ENCODE results near the gene COL10A1.

COL10A1 gene

DNA sequence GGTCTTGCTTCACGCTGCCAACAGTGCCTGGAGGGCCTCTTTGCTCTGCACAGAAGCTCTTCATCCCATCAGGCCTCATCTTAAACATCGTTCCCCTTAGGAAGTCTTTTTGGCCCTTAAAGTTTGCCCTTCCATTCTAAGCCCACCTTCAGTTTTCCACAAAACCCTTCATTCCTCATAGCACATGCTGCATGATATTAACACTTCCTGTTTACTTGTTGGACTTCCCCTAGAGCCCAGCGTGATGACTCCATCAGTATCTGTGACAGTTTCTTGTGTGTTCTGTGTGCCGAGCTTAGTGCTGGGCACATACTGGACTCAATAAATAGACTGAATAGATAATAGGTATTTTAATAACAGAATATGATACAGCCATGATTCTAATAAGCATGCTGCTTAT is 23.1 kb downstream of the COL10A1 start:
- CTCF ChIA-PET: interaction anchor here (0.6 to 3.8 kb wide), 5 partner anchors 9 to 468 kb away, joined by 3 to 37 read pairs (median 4); partner anchors contain the start of gene RWDD1
- TF ChIP-seq ZSCAN23 (tag by site-specific recombination; IDR thresholded peaks at IDR 0.05) (no peak), SCRT2 (tag by site-specific recombination; IDR thresholded peaks at IDR 0.05) (peak; percentile 52; the same call in 1 of the 2 replicates)

GRCh38 chr6:116101790-116102189 is 24.1 kb downstream of the COL10A1 start:
- no peaks in the 10 kb centered on the region for H3K9me3 ChIP-seq (ENCODE audit: control insufficient read depth, insufficient read depth, low read depth, low read length)
- no peak overlapping the region; the same call in 1 of the 2 replicates for H3K27ac ChIP-seq (ENCODE audit: extremely low read depth, low read depth, low read length)
- POLR2A ChIA-PET: interaction anchor here (1.7 to 1.9 kb wide), 2 partner anchors 10 to 93 kb away, joined by 6 to 10 read pairs; no protein-coding TSS in a partner anchor
- H3K36me3 ChIP-seq (ENCODE audit: control insufficient read depth in 2 of 2, insufficient read depth in 1 of 2, low read length in 2 of 2): peaks cover 2 to 9% of the 10 kb centered on the region in 2 experiments; a peak in 1 of 3 replicates
- TF ChIP-seq, protein P1, sequence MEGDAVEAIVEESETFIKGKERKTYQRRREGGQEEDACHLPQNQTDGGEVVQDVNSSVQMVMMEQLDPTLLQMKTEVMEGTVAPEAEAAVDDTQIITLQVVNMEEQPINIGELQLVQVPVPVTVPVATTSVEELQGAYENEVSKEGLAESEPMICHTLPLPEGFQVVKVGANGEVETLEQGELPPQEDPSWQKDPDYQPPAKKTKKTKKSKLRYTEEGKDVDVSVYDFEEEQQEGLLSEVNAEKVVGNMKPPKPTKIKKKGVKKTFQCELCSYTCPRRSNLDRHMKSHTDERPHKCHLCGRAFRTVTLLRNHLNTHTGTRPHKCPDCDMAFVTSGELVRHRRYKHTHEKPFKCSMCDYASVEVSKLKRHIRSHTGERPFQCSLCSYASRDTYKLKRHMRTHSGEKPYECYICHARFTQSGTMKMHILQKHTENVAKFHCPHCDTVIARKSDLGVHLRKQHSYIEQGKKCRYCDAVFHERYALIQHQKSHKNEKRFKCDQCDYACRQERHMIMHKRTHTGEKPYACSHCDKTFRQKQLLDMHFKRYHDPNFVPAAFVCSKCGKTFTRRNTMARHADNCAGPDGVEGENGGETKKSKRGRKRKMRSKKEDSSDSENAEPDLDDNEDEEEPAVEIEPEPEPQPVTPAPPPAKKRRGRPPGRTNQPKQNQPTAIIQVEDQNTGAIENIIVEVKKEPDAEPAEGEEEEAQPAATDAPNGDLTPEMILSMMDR (tag by site-specific recombination; IDR thresholded peaks at IDR 0.05): no peak
- TF ChIP-seq ZNF513 (tag by site-specific recombination; IDR thresholded peaks at IDR 0.05) (no peak), ZIC2 (tag by site-specific recombination; IDR thresholded peaks at IDR 0.05) (no peak), MZF1 (tag by site-specific recombination; IDR thresholded peaks at IDR 0.05; ENCODE audit: borderline replicate concordance) (no peak), ZNF114 (tag by site-specific recombination; IDR thresholded peaks at IDR 0.05) (no peak), ZNF19 (tag by site-specific recombination; IDR thresholded peaks at IDR 0.05; ENCODE audit: low read depth) (no peak), KLF16 (tag by site-specific recombination; IDR thresholded peaks at IDR 0.05) (no peak), ZBTB44 (tag by site-specific recombination; IDR thresholded peaks at IDR 0.05) (no peak), ZSCAN18 (tag by site-specific recombination; IDR thresholded peaks at IDR 0.05) (no peak), ZNF138 (tag by site-specific recombination; IDR thresholded peaks at IDR 0.05; ENCODE audit: borderline replicate concordance) (no peak), ZFP37 (tag by site-specific recombination; IDR thresholded peaks at IDR 0.05) (no peak), ZNF571 (tag by site-specific recombination; IDR thresholded peaks at IDR 0.05) (no peak), ZNF555 (tag by site-specific recombination; conservative IDR thresholded peaks at IDR 0.05) (no peak)
- peaks cover 3% of the 10 kb centered on the region; the same call in 1 of the 2 replicates for H3K4me1 ChIP-seq (ENCODE audit: control insufficient read depth, insufficient read depth, low read length)
- peak overlapping the region; percentile 81 for H3K4me3 ChIP-seq (ENCODE audit: low read depth, low read length)
- CTCF ChIA-PET: interaction anchor here (0.5 to 3.8 kb wide), 7 partner anchors 10 to 167 kb away, joined by 3 to 37 read pairs (median 4); no protein-coding TSS in a partner anchor

More for the DNA sequence above, 23.1 kb downstream of the COL10A1 start:
- H3K36me3 ChIP-seq (ENCODE audit: control insufficient read depth in 2 of 2, insufficient read depth in 1 of 2, low read length in 2 of 2): peaks cover 4 to 9% of the 10 kb centered on the region in 2 experiments; a peak in 1 of 3 replicates
- H3K4me3 ChIP-seq (ENCODE audit: low read depth, low read length): no peak overlapping the region
- no peak overlapping the region for H3K27ac ChIP-seq (ENCODE audit: extremely low read depth, low read depth, low read length)
- H3K4me1 ChIP-seq (ENCODE audit: control insufficient read depth, insufficient read depth, low read length): peaks cover 3% of the 10 kb centered on the region; the same call in 1 of the 2 replicates
- H3K9me3 ChIP-seq (ENCODE audit: control insufficient read depth, insufficient read depth, low read depth, low read length): no peaks in the 10 kb centered on the region
- POLR2A ChIA-PET: no interaction called here

Measured in HEK293 (cell line).